Endothelial cell (in vitro differentiated cells): ENCODE measurements around the gene RGL1. TPM values are rescaled to one million over a fixed set of nuclear protein-coding genes. Genes with fewer than 3 reads are reported as not detected.
A peak's percentile ranks its signal among the peaks of the same experiment; 100 is the strongest.

Source experiments
- DNase-seq: peaks from one replicate; pipeline ENCODE4 v3.0.0; 2021; ENCODE audit warnings: low spot score
- H3K27ac Mint-ChIP-seq: one replicate; pipeline ENCODE4 v1.8.0; 2021; ENCODE audit warnings: mixed read lengths, inconsistent platforms; ENCODE audit not compliant: unreplicated experiment
- H3K27me3 Mint-ChIP-seq: one replicate; pipeline ENCODE4 v1.8.0; 2021; ENCODE audit warnings: mild to moderate bottlenecking, moderate library complexity, mixed read lengths, inconsistent platforms; ENCODE audit not compliant: unreplicated experiment
- H3K36me3 Mint-ChIP-seq: one replicate; pipeline ENCODE4 v1.8.0; 2021; ENCODE audit warnings: mild to moderate bottlenecking, low read depth, mixed read lengths, inconsistent platforms; ENCODE audit not compliant: unreplicated experiment
- H3K4me1 Mint-ChIP-seq: one replicate; pipeline ENCODE4 v1.8.0; 2021; ENCODE audit warnings: mild to moderate bottlenecking, mixed read lengths, inconsistent platforms; ENCODE audit not compliant: unreplicated experiment
- H3K4me3 Mint-ChIP-seq: one replicate; pipeline ENCODE4 v1.8.0; 2021; ENCODE audit warnings: mild to moderate bottlenecking, mixed read lengths, inconsistent platforms; ENCODE audit not compliant: unreplicated experiment
- H3K9me3 Mint-ChIP-seq: one replicate; pipeline ENCODE4 v1.8.0; 2021; ENCODE audit warnings: mixed read lengths, inconsistent platforms; ENCODE audit not compliant: unreplicated experiment
- CTCF ChIP-seq: fragments of 200-600 bp; sonication (generic); IDR thresholded peaks from one replicate; pipeline ENCODE4 v1.5.0; 2021; ENCODE audit warnings: antibody characterized with exemption; ENCODE audit not compliant: unreplicated experiment
- long read RNA-seq: library from polyadenylated mRNA; unstranded; transcript quantifications from one replicate; pipeline ENCODE4 v2.0.0, GENCODE V29; 2020; ENCODE audit not compliant: unreplicated experiment
- total RNA-seq: library from RNA; stranded (reverse); fragmentation: NEBNext Ultra II Directional; extraction: Animal tissue kit (Norgen Biotek cat#: 25700); gene quantifications from one replicate; pipeline ENCODE4 v1.2.1, GENCODE V29; 2021; ENCODE audit not compliant: unreplicated experiment

The RGL1 gene
- 60.7 TPM for total RNA-seq
- long read RNA-seq, full-length matches to known transcripts, result 2 of 5 reads
- long read RNA-seq, partial matches to known transcripts, result 2 of 5 reads
- long read RNA-seq, other reads (novel, unspliced or antisense), result 1 of 5 reads

DNA sequence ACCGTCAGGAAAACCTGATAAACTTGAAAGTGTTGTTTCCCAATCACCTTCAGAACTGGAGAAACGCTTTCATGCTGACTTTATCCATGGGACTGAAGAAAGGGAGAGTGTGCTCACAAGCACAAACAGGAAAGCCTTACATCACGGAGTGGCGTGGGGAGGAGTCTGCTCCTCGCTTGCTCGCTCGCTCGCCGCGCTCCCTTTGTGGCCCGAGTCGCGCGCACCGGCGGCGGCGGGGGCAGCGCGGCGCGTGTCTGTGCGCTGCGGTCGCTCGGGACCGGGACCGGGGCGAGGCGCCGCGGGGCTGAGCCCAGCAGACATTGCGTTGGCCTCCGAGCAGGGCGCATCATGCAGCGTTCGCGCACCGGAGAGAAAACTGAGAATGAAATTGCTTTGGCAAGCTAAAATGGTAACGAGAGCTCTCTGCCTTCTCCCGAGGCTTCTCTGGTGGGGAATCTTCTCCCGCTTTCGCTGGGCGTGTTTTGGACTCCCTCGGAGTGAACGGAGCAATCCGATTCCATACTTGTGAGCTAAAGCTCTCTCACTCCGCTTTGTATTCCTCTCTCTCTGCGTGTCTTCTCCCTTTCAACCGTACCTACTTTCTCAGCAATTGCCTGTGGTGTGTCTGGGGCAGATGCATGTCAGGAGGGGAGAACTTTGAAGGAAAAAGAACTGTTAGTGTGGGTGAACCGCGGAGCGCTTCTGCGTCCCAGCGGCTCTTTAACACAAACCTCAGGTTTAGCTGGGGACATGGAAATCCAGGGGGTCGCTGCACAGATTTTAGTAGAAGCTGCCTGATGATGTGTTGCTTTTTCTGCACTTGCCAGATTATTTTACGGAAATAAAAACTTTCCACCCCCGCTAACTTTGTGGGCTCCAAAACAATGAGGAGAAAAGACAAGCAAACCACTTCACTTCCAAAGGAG, at the start of gene RGL1:
Gene RGL1 (plus strand): TSS at position 205 of the 926 bp plus-strand sequence. CDS start 178 bp downstream, at position 383.
- Mint-ChIP-seq H3K36me3 (peaks cover 24% of the 10 kb centered on the region), H3K27ac (peak within 1 kb of the TSS; percentile 98), H3K4me1 (peaks cover 57% of the 10 kb centered on the region), H3K4me3 (peak within 1 kb of the TSS; percentile 100), H3K9me3 (no peaks in the 10 kb centered on the region), H3K27me3 (peaks cover 4% of the 10 kb centered on the region)
- DNase-seq, result peak; percentile 70
- TF ChIP-seq CTCF, result no peak

GRCh38 chr1:183756326-183756725, 48.6 kb upstream of the RGL1 start:
- TF ChIP-seq CTCF, result no peak
- Mint-ChIP-seq H3K36me3 (peaks cover 16% of the 10 kb centered on the region), H3K4me1 (peaks cover 5% of the 10 kb centered on the region), H3K4me3 (no peak overlapping the region), H3K9me3 (peaks cover 8% of the 10 kb centered on the region), H3K27ac (no peak overlapping the region), H3K27me3 (peaks cover 8% of the 10 kb centered on the region)
- no peak for DNase-seq

DNA sequence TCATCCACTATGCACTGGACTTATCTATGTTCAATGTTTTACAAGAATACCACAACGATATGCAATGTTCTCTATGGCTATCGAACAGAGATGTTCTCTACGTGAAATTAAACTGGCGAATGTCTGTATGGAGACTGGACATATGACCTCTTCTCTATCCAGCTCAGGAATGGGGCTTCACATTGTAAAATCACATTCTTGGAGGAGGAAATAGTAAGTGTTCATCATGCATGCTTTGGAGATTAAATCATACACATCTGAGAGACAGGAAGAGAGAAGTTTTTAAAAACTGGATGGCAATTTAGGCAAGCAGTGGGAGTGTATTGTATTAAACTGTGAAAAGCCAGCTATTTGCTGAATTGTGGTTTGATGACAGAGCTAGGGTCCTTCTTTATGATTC, 47.9 kb upstream of the RGL1 start:
- no peak for TF ChIP-seq CTCF
- peaks cover 8% of the 10 kb centered on the region for H3K9me3 Mint-ChIP-seq
- H3K4me3 Mint-ChIP-seq, result no peak overlapping the region
- H3K36me3 Mint-ChIP-seq, result peaks cover 12% of the 10 kb centered on the region
- peaks cover 6% of the 10 kb centered on the region for H3K27me3 Mint-ChIP-seq
- no peak for DNase-seq
- H3K4me1 Mint-ChIP-seq, result peaks cover 5% of the 10 kb centered on the region
- no peak overlapping the region for H3K27ac Mint-ChIP-seq

- TF ChIP-seq CTCF, result no peak
- DNase-seq, result no peak
- Mint-ChIP-seq H3K4me3 (no peak overlapping the region), H3K27ac (no peak overlapping the region), H3K9me3 (peaks cover 5% of the 10 kb centered on the region), H3K27me3 (peaks cover 4% of the 10 kb centered on the region), H3K36me3 (peaks cover 11% of the 10 kb centered on the region), H3K4me1 (peaks cover 5% of the 10 kb centered on the region)
Measured at GRCh38 chr1:183758913-183759312, 46.0 kb upstream of the RGL1 start.

GRCh38 chr1:183760661-183761060, 44.3 kb upstream of the RGL1 start:
- TF ChIP-seq CTCF, result no peak
- no peak overlapping the region for H3K27ac Mint-ChIP-seq
- H3K27me3 Mint-ChIP-seq, result peaks cover 4% of the 10 kb centered on the region
- H3K4me3 Mint-ChIP-seq, result no peak overlapping the region
- no peak for DNase-seq
- H3K9me3 Mint-ChIP-seq, result peaks cover 9% of the 10 kb centered on the region
- peaks cover 24% of the 10 kb centered on the region for H3K36me3 Mint-ChIP-seq
- H3K4me1 Mint-ChIP-seq, result peaks cover 5% of the 10 kb centered on the region
